NCI-H146 treated with DMSO at 0.1 percent for 48 hours (cell line): Measurements from ENCODE around the gene MAGEA9.
"Not testable (repeated sequence)": the region's sequence is repeated elsewhere in the genome, so short reads cannot be mapped to it uniquely, and the experiment has no call there.

Experiments
- DNase-seq: peaks from one replicate; lab custom pipeline; 2025; ENCODE audit not compliant: unreplicated experiment; lab: John Stamatoyannopoulos, UW

MAGEA9 gene

GRCh38 chrX:149807747-149808458 is 26.2 kb downstream of the MAGEA9 start:
- no peak for DNase-seq

- no peak for DNase-seq
Observed at GRCh38 chrX:149818652-149819051, 36.9 kb downstream of the MAGEA9 start.

- no peak for DNase-seq
Observed at GRCh38 chrX:149819371-149819770, 37.6 kb downstream of the MAGEA9 start.

- DNase-seq: no peak
Observed at GRCh38 chrX:149825424-149825823, 43.7 kb downstream of the MAGEA9 start.

GRCh38 chrX:149827254-149827653 is 45.5 kb downstream of the MAGEA9 start:
- no peak for DNase-seq

GRCh38 chrX:149829751-149830191 is 48.0 kb downstream of the MAGEA9 start:
- no peak for DNase-seq

GRCh38 chrX:149830192-149830873 is 48.6 kb downstream of the MAGEA9 start:
- no peak for DNase-seq

- no peak for DNase-seq
Observed at GRCh38 chrX:149831473-149831872, 49.7 kb downstream of the MAGEA9 start.

- DNase-seq: not testable (repeated sequence)
Observed at GRCh38 chrX:149836728-149837127, 55.0 kb downstream of the MAGEA9 start.

GRCh38 chrX:149837167-149837566 is 55.4 kb downstream of the MAGEA9 start:
- no peak for DNase-seq
